ENCODE results near the gene GABPA.
"Not testable (repeated sequence)": the region's sequence is repeated elsewhere in the genome, so short reads cannot be mapped to it uniquely, and the experiment has no call there.

GABPA gene

GRCh38 chr21:25742900-25743299, 8.1 kb downstream of the GABPA start:
- no peak for DNase-seq

GRCh38 chr21:25744854-25745253, 10.1 kb downstream of the GABPA start:
- DNase-seq: no peak

GRCh38 chr21:25750085-25750484, 15.3 kb downstream of the GABPA start:
- no peak for DNase-seq

- DNase-seq: no peak
These were observed 17.6 kb downstream of the GABPA start for GRCh38 chr21:25752416-25752815.

GRCh38 chr21:25756190-25756932, 21.6 kb downstream of the GABPA start:
- no peak for DNase-seq

- DNase-seq: no peak
These were observed 22.8 kb downstream of the GABPA start for GRCh38 chr21:25757531-25757930.

- no peak for DNase-seq
These were observed 24.8 kb downstream of the GABPA start for GRCh38 chr21:25759573-25759972.

GRCh38 chr21:25760061-25760460, 25.3 kb downstream of the GABPA start:
- no peak for DNase-seq

GRCh38 chr21:25760677-25761076, 25.9 kb downstream of the GABPA start:
- no peak for DNase-seq

GRCh38 chr21:25764065-25764464, 29.3 kb downstream of the GABPA start:
- no peak for DNase-seq

GRCh38 chr21:25767921-25768320, 33.1 kb downstream of the GABPA start:
- no peak for DNase-seq

- no peak for DNase-seq
These were observed 37.9 kb downstream of the GABPA start for GRCh38 chr21:25772686-25773085.

GRCh38 chr21:25776440-25776839, 41.7 kb downstream of the GABPA start:
- DNase-seq: no peak

- not testable (repeated sequence) for DNase-seq
These were observed 43.5 kb downstream of the GABPA start for GRCh38 chr21:25778126-25778875.

GRCh38 chr21:25788677-25789076, 53.9 kb downstream of the GABPA start:
- DNase-seq: no peak

GRCh38 chr21:25790122-25790877, 55.5 kb downstream of the GABPA start:
- peak in 1 of 2 experiments; percentile 14 for DNase-seq

- no peak for DNase-seq
These were observed 56.1 kb downstream of the GABPA start for GRCh38 chr21:25790878-25791204.

GRCh38 chr21:25791319-25791718, 56.5 kb downstream of the GABPA start:
- no peak for DNase-seq

GRCh38 chr21:25801217-25802014, 66.6 kb downstream of the GABPA start:
- DNase-seq: peak; percentile 89 to 93

- no peak for DNase-seq
These were observed 71.3 kb downstream of the GABPA start for GRCh38 chr21:25806060-25806459.

- DNase-seq: no peak
These were observed 72.4 kb downstream of the GABPA start for GRCh38 chr21:25807191-25807590.

- DNase-seq: no peak
These were observed 74.2 kb downstream of the GABPA start for GRCh38 chr21:25809013-25809412.

- DNase-seq: no peak
These were observed 76.4 kb downstream of the GABPA start for GRCh38 chr21:25811186-25811585.

All from activated CD4-positive, alpha-beta T cell treated with anti-CD3 and anti-CD28 coated beads, Interleukin-2, amount 50 U/mL, for 48 hours (primary cell).